A549 (cell line): ENCODE measurements around the gene PLIN3.

Experiments
- CEBPB ChIP-seq, 2 experiments: fragments of >200 bp in 1 of 2; sonication (Bioruptor Twin) in 1 of 2; formaldehyde crosslinking in 1 of 2; IDR thresholded peaks; 2 replicates each; pipeline ENCODE4 v1.6.1; 2012 to 2016
- KDM1A ChIP-seq: fragments of 200-600 bp; sonication (generic); IDR thresholded peaks from 2 replicates; pipeline ENCODE4 v1.6.1; 2016; ENCODE audit warnings: low read depth, mild to moderate bottlenecking
- SMC3 ChIP-seq: fragments of >200 bp; sonication (Bioruptor Twin); formaldehyde crosslinking; IDR thresholded peaks from 3 replicates; pipeline ENCODE4 v1.6.1; 2018; ENCODE audit warnings: inconsistent platforms
- TF ChIP-seq, protein P1 (sequence below): fragments of >200 bp; sonication (Bioruptor Twin); formaldehyde crosslinking; IDR thresholded peaks from 3 replicates; pipeline ENCODE4 v1.5.1; 2016

GRCh38 chr19:4851551-4852290, 15.7 kb downstream of the PLIN3 start:
- no peak for TF ChIP-seq CEBPB (IDR thresholded peaks at IDR 0.05)
- peak; percentile 76 for TF ChIP-seq SMC3
- TF ChIP-seq, protein P1, sequence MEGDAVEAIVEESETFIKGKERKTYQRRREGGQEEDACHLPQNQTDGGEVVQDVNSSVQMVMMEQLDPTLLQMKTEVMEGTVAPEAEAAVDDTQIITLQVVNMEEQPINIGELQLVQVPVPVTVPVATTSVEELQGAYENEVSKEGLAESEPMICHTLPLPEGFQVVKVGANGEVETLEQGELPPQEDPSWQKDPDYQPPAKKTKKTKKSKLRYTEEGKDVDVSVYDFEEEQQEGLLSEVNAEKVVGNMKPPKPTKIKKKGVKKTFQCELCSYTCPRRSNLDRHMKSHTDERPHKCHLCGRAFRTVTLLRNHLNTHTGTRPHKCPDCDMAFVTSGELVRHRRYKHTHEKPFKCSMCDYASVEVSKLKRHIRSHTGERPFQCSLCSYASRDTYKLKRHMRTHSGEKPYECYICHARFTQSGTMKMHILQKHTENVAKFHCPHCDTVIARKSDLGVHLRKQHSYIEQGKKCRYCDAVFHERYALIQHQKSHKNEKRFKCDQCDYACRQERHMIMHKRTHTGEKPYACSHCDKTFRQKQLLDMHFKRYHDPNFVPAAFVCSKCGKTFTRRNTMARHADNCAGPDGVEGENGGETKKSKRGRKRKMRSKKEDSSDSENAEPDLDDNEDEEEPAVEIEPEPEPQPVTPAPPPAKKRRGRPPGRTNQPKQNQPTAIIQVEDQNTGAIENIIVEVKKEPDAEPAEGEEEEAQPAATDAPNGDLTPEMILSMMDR: peak; percentile 54
- no peak for TF ChIP-seq KDM1A
